IPS-18c (cell line): ENCODE measurements around the gene FAM187B.
A peak's percentile ranks its signal among the peaks of the same experiment; 100 is the strongest.

Experiments used
- H3K4me3 ChIP-seq: 2 replicates; pipeline ENCODE4 v1.7.0; 2013; ENCODE audit warnings: low read depth, mild to moderate bottlenecking, low read length, moderate library complexity; ENCODE audit not compliant: insufficient read depth
- H3K9me3 ChIP-seq: one replicate; pipeline ENCODE4 v1.6.1; 2013; ENCODE audit warnings: mild to moderate bottlenecking, low read length, moderate library complexity; ENCODE audit not compliant: control insufficient read depth, insufficient read depth

The FAM187B gene

GRCh38 chr19:35265126-35265899 lies 36.8 kb upstream of the FAM187B start:
- no peaks in the 10 kb centered on the region for H3K9me3 ChIP-seq
- no peak overlapping the region for H3K4me3 ChIP-seq

DNA sequence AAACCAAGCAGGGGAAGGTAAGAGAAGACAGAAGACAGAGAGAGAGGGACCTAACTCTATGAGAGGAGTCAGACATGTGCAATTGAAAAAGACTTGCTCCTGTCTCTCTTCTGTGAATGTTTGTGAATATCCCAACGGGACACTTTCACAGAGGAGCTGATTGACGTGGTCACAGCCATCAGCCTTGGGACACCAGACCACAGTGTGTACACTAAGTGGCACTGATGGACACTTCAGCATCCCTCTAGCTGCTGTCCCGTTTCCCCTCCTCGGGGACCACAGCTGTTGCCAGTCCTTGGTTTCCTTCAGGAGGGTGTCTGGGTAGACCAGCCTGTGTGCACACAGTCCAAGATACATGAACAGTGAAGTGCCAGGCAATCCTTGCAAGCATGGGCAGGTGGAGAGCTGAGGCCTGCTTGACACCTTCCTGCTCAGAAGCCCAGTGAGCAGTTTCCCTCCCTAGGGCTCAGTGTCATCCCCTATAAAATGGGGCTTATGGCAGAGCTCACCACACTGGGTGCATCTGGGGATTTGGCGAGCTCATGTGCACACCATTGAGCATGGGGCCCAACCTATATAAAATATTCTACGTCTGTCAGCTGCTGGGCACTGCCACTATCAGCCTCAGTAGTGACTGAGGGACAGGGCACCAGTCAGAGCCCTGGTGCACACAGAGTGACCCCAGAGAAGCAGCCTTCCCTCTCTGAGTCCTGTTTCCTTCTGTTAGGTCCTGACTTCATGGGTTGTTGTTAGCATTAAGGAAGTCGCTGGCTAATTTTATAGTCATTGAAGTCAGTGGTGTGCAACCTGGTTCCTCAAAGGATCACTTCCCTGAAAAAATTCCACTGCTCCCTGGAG lies 36.0 kb upstream of the FAM187B start:
- Histone ChIP-seq H3K4me3 (no peak overlapping the region), H3K9me3 (no peaks in the 10 kb centered on the region)

DNA sequence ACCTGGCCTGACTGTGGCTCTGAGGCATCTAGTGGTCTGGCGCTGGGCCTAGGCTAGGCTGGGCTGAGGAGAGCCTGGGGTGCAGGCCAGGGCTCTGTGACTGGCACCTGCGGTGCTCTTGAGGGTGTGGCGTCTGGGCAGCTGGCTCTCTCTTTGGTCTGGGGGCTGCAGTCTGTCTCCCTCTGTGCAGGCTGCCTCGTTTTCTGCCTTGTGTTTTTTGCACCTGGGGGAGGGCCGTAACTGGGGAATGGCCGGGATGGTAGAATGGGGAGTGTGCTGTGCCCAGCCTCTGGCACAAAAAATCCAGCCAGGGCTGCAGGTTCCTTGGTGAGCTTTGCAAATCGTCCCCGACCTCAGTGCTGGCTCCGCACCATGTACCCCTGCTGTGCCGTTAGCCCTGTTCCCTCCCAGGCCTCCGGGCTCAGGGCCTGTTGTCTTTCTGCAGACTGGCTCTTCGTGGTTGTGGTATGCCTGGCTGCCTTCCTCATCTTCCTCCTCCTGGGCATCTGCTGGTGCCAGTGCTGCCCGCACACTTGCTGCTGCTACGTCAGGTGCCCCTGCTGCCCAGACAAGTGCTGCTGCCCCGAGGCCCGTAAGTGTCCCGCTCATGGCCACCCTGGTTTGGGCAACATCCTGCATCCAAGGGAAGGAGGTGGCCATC lies 33.7 kb upstream of the FAM187B start:
- no peaks in the 10 kb centered on the region for H3K9me3 ChIP-seq
- H3K4me3 ChIP-seq = no peak overlapping the region

DNA sequence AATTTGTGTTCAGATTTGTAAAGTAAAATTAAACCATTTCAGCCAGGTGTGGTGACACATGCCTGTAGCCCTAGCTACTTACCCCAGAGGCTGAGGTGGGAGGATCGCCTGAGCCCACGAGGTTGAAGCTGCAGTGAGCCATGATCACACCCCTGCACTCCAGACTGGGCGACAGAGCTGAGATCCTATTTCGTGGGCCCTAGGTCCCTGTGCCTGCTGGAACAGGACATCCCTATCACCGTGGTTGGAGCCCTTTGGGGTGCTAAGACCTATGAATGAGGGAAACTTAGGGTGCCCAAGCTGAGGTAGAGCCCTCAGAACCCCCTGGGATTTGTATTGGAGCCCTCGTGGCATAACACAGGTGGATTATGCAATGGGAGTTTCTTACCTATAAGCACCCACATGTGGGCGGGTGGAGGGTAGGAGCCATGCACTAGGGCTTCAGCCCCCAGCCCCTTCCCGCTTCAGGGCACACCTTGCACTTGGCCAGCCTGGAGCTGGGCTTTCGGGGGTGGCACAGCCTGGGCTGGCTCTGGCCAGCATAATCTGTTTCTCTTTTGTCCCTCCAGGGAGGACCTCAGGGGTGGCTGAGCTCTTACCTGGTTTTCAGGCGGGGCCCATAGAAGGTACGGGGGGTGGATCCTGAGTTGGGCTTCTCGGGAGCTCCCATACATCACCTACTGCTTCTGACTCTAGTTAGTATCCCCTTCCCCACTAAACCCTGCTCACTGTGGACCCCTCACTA lies 33.0 kb upstream of the FAM187B start:
- H3K9me3 ChIP-seq = no peaks in the 10 kb centered on the region
- no peak overlapping the region for H3K4me3 ChIP-seq

GRCh38 chr19:35260694-35261304 lies 32.3 kb upstream of the FAM187B start:
- no peak overlapping the region for H3K4me3 ChIP-seq

GRCh38 chr19:35257113-35257461 lies 28.5 kb upstream of the FAM187B start:
- Histone ChIP-seq H3K9me3 (no peaks in the 10 kb centered on the region), H3K4me3 (no peak overlapping the region)

More at GRCh38 chr19:35260694-35261304, 32.3 kb upstream of the FAM187B start:
- H3K9me3 ChIP-seq = no peaks in the 10 kb centered on the region

DNA sequence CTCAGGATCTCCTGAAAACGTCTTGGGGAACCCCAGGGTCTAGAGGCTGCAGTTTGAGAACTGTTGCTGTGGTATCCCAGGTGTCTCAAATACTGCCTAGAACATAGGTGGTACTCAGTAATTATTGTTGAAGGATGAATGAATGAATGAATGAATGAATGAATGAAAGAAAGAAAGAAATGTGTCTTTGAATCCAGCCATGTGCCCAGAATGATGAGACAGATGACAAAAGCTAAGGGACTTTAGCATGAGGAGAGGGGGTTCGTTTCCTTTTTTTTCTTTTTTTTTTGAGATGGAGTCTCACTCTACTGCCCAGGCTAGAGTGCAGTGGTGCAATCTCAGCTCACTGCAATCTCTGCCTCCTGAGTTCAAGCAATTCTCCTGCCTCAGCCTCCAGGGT lies 28.0 kb upstream of the FAM187B start:
- H3K9me3 ChIP-seq = no peaks in the 10 kb centered on the region
- no peak overlapping the region for H3K4me3 ChIP-seq

GRCh38 chr19:35254341-35255297 lies 26.1 kb upstream of the FAM187B start:
- Histone ChIP-seq H3K9me3 (no peaks in the 10 kb centered on the region), H3K4me3 (no peak overlapping the region)

GRCh38 chr19:35253316-35254286 lies 25.1 kb upstream of the FAM187B start:
- Histone ChIP-seq H3K4me3 (no peak overlapping the region), H3K9me3 (no peaks in the 10 kb centered on the region)

DNA sequence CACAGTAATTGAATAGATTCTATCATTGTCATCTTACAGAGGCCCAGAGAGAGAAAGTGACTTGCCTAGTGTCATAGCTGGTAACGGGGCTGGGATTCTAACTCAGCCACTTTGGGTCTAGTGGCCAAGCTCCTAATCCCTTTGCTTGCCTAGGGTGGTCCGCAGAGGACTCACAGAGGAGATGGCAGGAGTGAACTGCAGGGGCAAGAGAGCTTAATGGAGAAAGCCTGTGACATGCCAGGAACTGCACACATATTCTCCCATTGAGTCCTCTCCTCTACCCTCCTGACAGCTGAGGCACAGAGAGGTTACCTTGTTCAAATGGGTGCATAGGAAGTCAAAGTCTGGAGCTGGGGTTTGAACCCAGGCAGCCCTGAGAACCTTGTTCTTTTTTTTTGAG lies 22.9 kb upstream of the FAM187B start:
- Histone ChIP-seq H3K4me3 (no peak overlapping the region), H3K9me3 (no peaks in the 10 kb centered on the region)

GRCh38 chr19:35249848-35250711 lies 21.5 kb upstream of the FAM187B start:
- Histone ChIP-seq H3K4me3 (peak overlapping the region; percentile 85), H3K9me3 (no peaks in the 10 kb centered on the region)

DNA sequence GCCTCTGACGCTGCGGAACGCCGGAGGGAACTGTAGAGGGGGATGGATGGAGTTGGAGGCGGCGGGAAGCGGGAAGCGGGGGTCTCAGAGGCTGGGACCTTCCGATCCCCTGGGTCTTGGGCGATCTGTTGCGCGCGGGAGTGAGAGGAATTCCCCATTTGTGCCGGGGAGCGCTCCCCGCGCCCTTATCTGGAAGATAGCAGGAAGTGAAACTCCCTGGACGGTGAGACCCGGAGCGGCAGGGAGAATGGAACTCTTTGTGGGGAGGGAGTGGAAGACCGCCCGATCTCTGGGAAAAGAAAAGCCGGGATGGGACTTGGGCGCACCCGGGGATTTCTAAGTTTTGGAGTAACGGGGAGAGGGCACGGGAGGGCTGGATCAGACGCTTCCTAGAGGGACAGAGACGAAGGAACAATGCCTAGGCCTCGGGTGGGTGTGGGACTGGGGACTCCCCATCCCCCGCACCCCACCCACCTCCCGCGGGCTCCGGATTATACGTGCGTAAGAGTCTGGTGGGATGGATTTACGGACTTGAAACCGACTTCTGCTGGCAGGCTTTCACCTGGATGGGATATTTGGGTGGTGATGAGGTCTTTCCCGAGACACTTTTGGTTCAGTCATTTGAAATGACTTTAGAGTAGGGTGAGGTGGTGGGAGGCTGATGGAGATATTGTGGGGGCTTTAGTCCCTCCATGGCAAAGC lies 20.8 kb upstream of the FAM187B start:
- H3K4me3 ChIP-seq = peak overlapping the region; percentile 85
- no peaks in the 10 kb centered on the region for H3K9me3 ChIP-seq

DNA sequence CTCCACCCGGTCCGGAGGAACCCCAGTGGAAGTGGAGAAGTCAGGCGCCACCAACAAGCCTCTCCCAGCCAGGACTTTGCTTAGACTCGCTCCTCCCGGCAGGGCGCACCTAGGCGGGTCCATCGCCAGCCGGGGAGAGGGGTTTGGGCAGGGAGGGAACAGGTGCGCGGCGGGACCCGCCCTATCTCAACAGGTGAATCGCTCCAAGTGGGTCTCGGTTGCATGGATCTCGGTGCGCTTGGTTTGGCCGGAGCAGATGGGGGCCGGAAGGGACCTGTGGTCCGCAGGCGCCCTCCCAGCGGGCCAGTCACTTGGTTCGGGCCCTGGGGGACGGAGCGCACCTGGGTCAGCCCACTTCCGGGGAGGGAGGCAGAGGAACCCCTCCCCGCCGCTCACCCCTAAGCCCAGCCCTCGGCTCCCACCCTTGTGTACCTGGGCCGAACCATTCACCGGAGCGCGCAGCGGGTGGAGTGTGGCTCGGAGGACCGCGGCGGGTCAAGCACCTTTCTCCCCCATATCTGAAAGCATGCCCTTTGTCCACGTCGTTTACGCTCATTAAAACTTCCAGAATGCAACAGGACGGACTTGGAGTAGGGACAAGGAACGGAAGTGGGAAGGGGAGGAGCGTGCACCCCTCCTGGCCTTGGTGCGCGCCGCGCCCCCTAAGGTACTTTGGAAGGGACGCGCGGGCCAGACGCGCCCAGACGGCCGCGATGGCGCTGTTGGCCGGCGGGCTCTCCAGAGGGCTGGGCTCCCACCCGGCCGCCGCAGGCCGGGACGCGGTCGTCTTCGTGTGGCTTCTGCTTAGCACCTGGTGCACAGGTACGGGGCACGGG lies 20.0 kb upstream of the FAM187B start, which contains the start of gene LSR:
LSR (plus strand) TSS at position 693 of the 836 bp plus-strand sequence; CDS start at position 714, 21 bp downstream.
- Histone ChIP-seq H3K9me3 (no peaks in the 10 kb centered on the region), H3K4me3 (peak within 1 kb of the TSS; percentile 85)
